NCI-H1105 (cell line): Measurements from ENCODE around the gene GUCY1A1.

Experiments
- DNase-seq: peaks from one replicate; lab custom pipeline; 2025; lab: John Stamatoyannopoulos, UW

The GUCY1A1 gene

GRCh38 chr4:155777971-155778735, 111.5 kb downstream of the GUCY1A1 start:
- no peak for DNase-seq

- no peak for DNase-seq
Measured at GRCh38 chr4:155780775-155781174, 114.1 kb downstream of the GUCY1A1 start.

- DNase-seq, result no peak
Measured at GRCh38 chr4:155781249-155781831, 114.7 kb downstream of the GUCY1A1 start.
